ENCODE results near the gene USF2.

The USF2 gene

DNA sequence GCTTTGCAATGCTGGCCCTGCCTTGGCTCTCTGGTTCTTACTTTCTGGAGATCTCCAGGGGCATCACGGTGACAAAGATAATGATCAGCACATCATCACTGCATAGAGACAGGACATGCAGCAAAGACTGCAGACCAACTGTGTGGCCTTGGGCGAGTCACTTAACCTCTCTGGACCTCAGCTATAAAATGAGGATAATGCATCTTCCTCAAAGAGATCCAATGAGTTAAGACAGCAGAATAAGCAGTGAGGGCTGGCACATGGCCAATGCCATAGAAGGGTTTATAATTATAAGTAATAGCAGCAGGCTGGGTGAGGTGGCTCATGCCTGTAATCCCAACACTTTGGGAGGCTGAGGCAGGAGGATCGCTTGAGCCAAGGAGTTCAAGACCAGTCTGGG, 25.6 kb downstream of the USF2 start:
- Mint-ChIP-seq H3K27me3 (no peaks in the 10 kb centered on the region), H3K36me3 (ENCODE audit: low read depth) (no peaks in the 10 kb centered on the region), H3K4me3 (no peak overlapping the region), H3K9me3 (no peaks in the 10 kb centered on the region), H3K4me1 (ENCODE audit: low read depth) (no peaks in the 10 kb centered on the region), H3K27ac (no peak overlapping the region)
- no peak for DNase-seq

GRCh38 chr19:35294859-35295791, 26.4 kb downstream of the USF2 start:
- Mint-ChIP-seq H3K27ac (peak overlapping the region; percentile 22), H3K36me3 (ENCODE audit: low read depth) (no peaks in the 10 kb centered on the region), H3K4me1 (ENCODE audit: low read depth) (no peaks in the 10 kb centered on the region), H3K4me3 (no peak overlapping the region), H3K27me3 (no peaks in the 10 kb centered on the region), H3K9me3 (no peaks in the 10 kb centered on the region)
- no peak for DNase-seq

DNA sequence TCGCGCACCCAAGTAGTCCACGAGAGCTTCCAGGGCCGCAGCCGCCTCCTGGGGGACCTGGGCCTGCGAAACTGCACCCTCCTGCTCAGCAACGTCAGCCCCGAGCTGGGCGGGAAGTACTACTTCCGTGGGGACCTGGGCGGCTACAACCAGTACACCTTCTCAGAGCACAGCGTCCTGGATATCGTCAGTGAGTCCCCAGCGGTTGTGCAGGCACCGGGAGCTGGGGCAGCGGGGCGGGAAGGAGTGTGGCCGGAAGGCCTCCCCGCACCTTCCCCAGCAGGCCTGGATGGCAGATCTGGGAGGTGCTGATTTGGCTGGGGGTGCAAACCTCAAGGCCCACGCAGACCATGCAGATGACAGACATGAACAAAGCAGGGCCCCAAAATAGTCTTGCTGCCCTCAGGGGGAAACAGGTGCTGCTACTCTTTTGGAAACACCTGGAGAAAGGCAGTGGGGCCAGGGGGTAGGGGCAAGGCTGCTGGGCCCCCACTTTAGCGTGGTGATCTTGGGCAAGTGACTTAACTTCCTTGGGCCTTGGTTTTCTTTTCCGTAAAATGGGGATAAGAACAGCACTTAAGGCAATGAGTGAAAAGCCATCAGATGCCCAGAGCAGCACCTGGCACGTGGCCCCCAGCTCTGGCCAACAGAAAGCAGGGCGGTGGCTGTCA, 27.2 kb downstream of the USF2 start:
- DNase-seq = peak; percentile 62
- no peaks in the 10 kb centered on the region for H3K9me3 Mint-ChIP-seq
- no peak overlapping the region for H3K4me3 Mint-ChIP-seq
- no peaks in the 10 kb centered on the region for H3K36me3 Mint-ChIP-seq (ENCODE audit: low read depth)
- H3K27ac Mint-ChIP-seq = peak overlapping the region; percentile 22
- H3K27me3 Mint-ChIP-seq = no peaks in the 10 kb centered on the region
- H3K4me1 Mint-ChIP-seq (ENCODE audit: low read depth) = no peaks in the 10 kb centered on the region

DNA sequence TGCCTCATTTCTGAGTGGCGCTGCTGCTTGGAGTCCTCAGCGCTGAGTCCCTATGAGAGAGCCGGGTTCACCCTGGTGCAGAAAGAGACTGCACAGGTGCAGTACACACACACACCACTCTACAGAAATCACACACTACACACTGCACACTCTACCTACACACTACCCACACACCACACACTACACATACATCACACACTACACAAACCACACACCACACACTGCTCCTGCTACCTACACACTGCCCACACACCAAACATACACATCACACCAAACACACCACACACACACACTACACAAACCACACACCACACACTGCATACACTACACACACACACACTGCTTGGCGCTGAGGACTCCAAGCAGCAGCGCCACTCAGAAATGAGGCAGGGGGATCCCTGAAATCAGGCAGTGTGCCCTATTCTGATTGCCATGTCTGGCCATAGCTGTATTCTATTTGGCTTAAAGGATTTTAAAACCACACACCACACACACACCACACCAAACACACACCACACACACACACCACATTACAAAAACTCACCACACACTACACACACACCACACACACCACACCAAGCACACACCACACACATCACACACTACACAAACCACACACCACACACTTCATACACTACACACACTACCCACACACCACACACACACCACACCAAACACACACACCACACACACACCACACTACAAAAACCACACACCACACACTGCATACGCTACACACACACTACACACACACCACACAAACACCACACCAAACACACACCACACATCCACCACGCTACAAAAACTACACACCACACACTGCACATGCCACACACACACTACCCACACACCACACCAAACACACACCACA, 28.1 kb downstream of the USF2 start:
- no peaks in the 10 kb centered on the region for H3K9me3 Mint-ChIP-seq
- no peaks in the 10 kb centered on the region for H3K27me3 Mint-ChIP-seq
- no peaks in the 10 kb centered on the region for H3K36me3 Mint-ChIP-seq (ENCODE audit: low read depth)
- DNase-seq = no peak
- H3K4me1 Mint-ChIP-seq (ENCODE audit: low read depth) = no peaks in the 10 kb centered on the region
- H3K27ac Mint-ChIP-seq = no peak overlapping the region
- no peak overlapping the region for H3K4me3 Mint-ChIP-seq

DNA sequence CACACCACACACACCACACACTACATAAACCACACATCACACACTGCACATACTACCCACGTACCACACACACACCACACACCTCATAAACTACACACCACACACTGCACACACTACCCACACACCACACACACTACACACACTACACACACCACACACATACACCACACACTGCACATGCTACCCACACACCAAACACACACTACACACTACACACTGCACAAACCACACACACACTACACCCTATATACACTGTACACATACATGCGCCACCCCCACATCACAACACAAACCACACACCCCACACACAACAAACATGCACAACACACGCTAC, 28.7 kb downstream of the USF2 start:
- Mint-ChIP-seq H3K4me1 (ENCODE audit: low read depth) (no peaks in the 10 kb centered on the region), H3K27me3 (no peaks in the 10 kb centered on the region), H3K9me3 (no peaks in the 10 kb centered on the region), H3K27ac (no peak overlapping the region), H3K36me3 (ENCODE audit: low read depth) (no peaks in the 10 kb centered on the region), H3K4me3 (no peak overlapping the region)
- DNase-seq = no peak

DNA sequence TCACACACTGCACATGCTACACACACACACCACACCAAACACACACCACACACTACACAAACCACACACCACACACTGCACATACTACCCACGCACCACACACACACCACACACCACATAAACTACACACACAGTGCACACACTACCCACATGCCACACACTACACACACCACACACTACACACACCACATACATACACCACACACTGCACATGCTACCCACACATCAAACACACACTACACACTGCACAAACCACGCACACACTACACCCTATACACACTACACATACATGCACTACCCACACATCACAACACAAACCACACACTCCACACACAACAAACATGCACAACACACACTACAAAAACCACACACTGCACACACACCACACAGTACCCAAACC, 29.2 kb downstream of the USF2 start:
- no peak for DNase-seq
- no peaks in the 10 kb centered on the region for H3K9me3 Mint-ChIP-seq
- no peaks in the 10 kb centered on the region for H3K27me3 Mint-ChIP-seq
- H3K36me3 Mint-ChIP-seq (ENCODE audit: low read depth) = no peaks in the 10 kb centered on the region
- H3K4me3 Mint-ChIP-seq = no peak overlapping the region
- H3K4me1 Mint-ChIP-seq (ENCODE audit: low read depth) = no peaks in the 10 kb centered on the region
- no peak overlapping the region for H3K27ac Mint-ChIP-seq

- no peaks in the 10 kb centered on the region for H3K9me3 Mint-ChIP-seq
Measured at GRCh38 chr19:35298561-35298972, 29.8 kb downstream of the USF2 start.

DNA sequence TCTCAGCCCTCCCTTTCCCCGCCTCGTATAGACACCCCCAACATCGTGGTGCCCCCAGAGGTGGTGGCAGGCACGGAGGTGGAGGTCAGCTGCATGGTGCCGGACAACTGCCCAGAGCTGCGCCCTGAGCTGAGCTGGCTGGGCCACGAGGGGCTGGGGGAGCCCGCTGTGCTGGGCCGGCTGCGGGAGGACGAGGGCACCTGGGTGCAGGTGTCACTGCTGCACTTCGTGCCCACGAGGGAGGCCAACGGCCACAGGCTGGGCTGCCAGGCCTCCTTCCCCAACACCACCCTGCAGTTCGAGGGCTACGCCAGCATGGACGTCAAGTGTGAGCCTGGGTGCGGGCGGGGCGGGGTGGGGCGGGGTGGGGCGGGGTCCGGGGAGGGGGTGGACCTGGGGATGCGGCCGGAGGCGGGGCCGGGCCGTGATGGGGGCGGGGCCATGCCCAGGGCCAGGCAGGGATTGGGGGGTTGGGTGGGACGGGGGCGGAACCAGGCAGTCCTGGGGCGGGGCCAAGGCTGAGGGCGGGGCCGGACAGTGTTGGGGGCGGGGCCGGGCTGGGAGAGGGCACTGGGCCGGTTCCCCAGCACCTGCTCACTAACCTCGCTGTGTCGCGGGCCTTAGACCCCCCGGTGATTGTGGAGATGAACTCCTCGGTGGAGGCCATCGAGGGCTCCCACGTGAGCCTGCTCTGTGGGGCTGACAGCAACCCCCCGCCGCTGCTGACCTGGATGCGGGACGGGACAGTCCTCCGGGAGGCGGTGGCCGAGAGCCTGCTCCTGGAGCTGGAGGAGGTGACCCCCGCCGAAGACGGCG, 31.0 kb downstream of the USF2 start:
- H3K36me3 Mint-ChIP-seq (ENCODE audit: low read depth) = no peaks in the 10 kb centered on the region
- H3K4me1 Mint-ChIP-seq (ENCODE audit: low read depth) = no peaks in the 10 kb centered on the region
- no peak for DNase-seq
- no peaks in the 10 kb centered on the region for H3K27me3 Mint-ChIP-seq
- H3K27ac Mint-ChIP-seq = no peak overlapping the region
- H3K9me3 Mint-ChIP-seq = no peaks in the 10 kb centered on the region
- H3K4me3 Mint-ChIP-seq = no peak overlapping the region

More at GRCh38 chr19:35298561-35298972, 29.8 kb downstream of the USF2 start:
- no peak for DNase-seq
- Mint-ChIP-seq H3K4me3 (no peak overlapping the region), H3K36me3 (ENCODE audit: low read depth) (no peaks in the 10 kb centered on the region), H3K27ac (no peak overlapping the region), H3K27me3 (no peaks in the 10 kb centered on the region), H3K4me1 (ENCODE audit: low read depth) (no peaks in the 10 kb centered on the region)

- no peak overlapping the region for H3K27ac Mint-ChIP-seq
- no peak overlapping the region for H3K4me3 Mint-ChIP-seq
- no peaks in the 10 kb centered on the region for H3K9me3 Mint-ChIP-seq
- H3K4me1 Mint-ChIP-seq (ENCODE audit: low read depth) = no peaks in the 10 kb centered on the region
- no peaks in the 10 kb centered on the region for H3K27me3 Mint-ChIP-seq
- DNase-seq = no peak
- H3K36me3 Mint-ChIP-seq (ENCODE audit: low read depth) = no peaks in the 10 kb centered on the region
Measured at GRCh38 chr19:35300339-35300649, 31.5 kb downstream of the USF2 start.

GRCh38 chr19:35301961-35302360, 33.2 kb downstream of the USF2 start:
- no peak for DNase-seq
- H3K27ac Mint-ChIP-seq = no peak overlapping the region
- no peaks in the 10 kb centered on the region for H3K4me1 Mint-ChIP-seq (ENCODE audit: low read depth)
- no peaks in the 10 kb centered on the region for H3K9me3 Mint-ChIP-seq
- H3K4me3 Mint-ChIP-seq = no peak overlapping the region
- no peaks in the 10 kb centered on the region for H3K36me3 Mint-ChIP-seq (ENCODE audit: low read depth)
- H3K27me3 Mint-ChIP-seq = no peaks in the 10 kb centered on the region

- DNase-seq = no peak
- Mint-ChIP-seq H3K9me3 (no peaks in the 10 kb centered on the region), H3K4me3 (no peak overlapping the region), H3K27ac (no peak overlapping the region), H3K36me3 (ENCODE audit: low read depth) (no peaks in the 10 kb centered on the region), H3K4me1 (ENCODE audit: low read depth) (no peaks in the 10 kb centered on the region), H3K27me3 (no peaks in the 10 kb centered on the region)
Measured at GRCh38 chr19:35302446-35302845, 33.7 kb downstream of the USF2 start.

- no peak overlapping the region for H3K27ac Mint-ChIP-seq
- no peak overlapping the region for H3K4me3 Mint-ChIP-seq
- no peak for DNase-seq
- H3K9me3 Mint-ChIP-seq = no peaks in the 10 kb centered on the region
- no peaks in the 10 kb centered on the region for H3K36me3 Mint-ChIP-seq (ENCODE audit: low read depth)
- H3K27me3 Mint-ChIP-seq = no peaks in the 10 kb centered on the region
- no peaks in the 10 kb centered on the region for H3K4me1 Mint-ChIP-seq (ENCODE audit: low read depth)
Measured at GRCh38 chr19:35303357-35303915, 34.7 kb downstream of the USF2 start.

DNA sequence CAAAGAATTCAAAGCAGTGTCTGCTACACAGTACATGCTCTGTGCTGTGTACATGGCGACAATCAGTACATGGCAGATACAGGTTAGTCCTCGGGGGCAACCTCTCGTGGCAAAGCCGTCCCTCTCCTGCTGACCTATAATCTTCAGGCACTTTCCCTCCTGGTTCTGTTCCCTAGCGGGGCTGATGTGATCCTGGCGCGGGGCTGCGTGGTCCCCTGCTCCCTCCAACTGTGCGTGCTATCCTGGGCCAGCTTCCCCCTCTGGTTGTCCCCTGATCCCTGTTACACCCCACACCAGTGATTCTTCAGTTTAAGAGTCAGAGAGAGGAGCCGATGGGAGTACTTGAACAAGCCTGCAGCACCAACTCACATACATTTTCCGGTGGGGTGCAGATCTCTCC, 35.3 kb downstream of the USF2 start:
- no peak overlapping the region for H3K27ac Mint-ChIP-seq
- H3K9me3 Mint-ChIP-seq = no peaks in the 10 kb centered on the region
- no peak for DNase-seq
- H3K27me3 Mint-ChIP-seq = no peaks in the 10 kb centered on the region
- no peaks in the 10 kb centered on the region for H3K4me1 Mint-ChIP-seq (ENCODE audit: low read depth)
- no peak overlapping the region for H3K4me3 Mint-ChIP-seq
- H3K36me3 Mint-ChIP-seq (ENCODE audit: low read depth) = no peaks in the 10 kb centered on the region

- H3K9me3 Mint-ChIP-seq = no peaks in the 10 kb centered on the region
- H3K36me3 Mint-ChIP-seq (ENCODE audit: low read depth) = no peaks in the 10 kb centered on the region
- H3K27me3 Mint-ChIP-seq = no peaks in the 10 kb centered on the region
- DNase-seq = no peak
- peaks cover under 1% of the 10 kb centered on the region for H3K4me1 Mint-ChIP-seq (ENCODE audit: low read depth)
- H3K27ac Mint-ChIP-seq = no peak overlapping the region
- no peak overlapping the region for H3K4me3 Mint-ChIP-seq
Measured at GRCh38 chr19:35305181-35305580, 36.4 kb downstream of the USF2 start.
